Mucosa of descending colon (tissue), 3 donors: Measurements from ENCODE around the gene ACSS1. TPM values are rescaled to one million over a fixed set of nuclear protein-coding genes. Genes with fewer than 3 reads are reported as not detected.

Source experiments
- ATAC-seq: fragments of 200-7000 bp; cut with Tn5 transposase; one replicate; pipeline ENCODE4 v1.9.1; 2020; ENCODE audit warnings: mild to moderate bottlenecking, moderate library complexity
- DNase-seq, 3 donors: peaks; one replicate each; pipeline ENCODE4 v3.0.0-alpha.2; 2020
- H3K36me3 ChIP-seq: fragments of 200-600 bp; one replicate; pipeline ENCODE4 v1.8.0; 2021; ENCODE audit warnings: low read depth, mild to moderate bottlenecking
- H3K4me1 ChIP-seq: fragments of 200-600 bp; one replicate; pipeline ENCODE4 v1.8.0; 2021; ENCODE audit warnings: low read depth, mild to moderate bottlenecking
- H3K4me3 ChIP-seq: fragments of 200-600 bp; one replicate; pipeline ENCODE4 v1.8.0; 2021; ENCODE audit warnings: mild to moderate bottlenecking
- H3K9me3 ChIP-seq: fragments of 200-600 bp; one replicate; pipeline ENCODE4 v1.8.0; 2021; ENCODE audit warnings: mild to moderate bottlenecking
- CTCF ChIP-seq: fragments of 200-600 bp; IDR thresholded peaks from one replicate; pipeline ENCODE4 v1.8.0; 2022; ENCODE audit warnings: antibody characterized with exemption, mild to moderate bottlenecking
- intact Hi-C, 2 donors: fragments of 100-400 bp; cut with DNase I in 1 of 2; cut with micrococcal nuclease in 1 of 2; formaldehyde crosslinking; loops; one replicate each; pipeline versions ENCODE4 v1.11.0 to v1.11.1; 2022; cut with DNase I, micrococcal nuclease
- total RNA-seq, 3 donors: library from RNA; stranded (reverse); fragmentation: NEBNext Ultra II Directional in 2 of 3; extraction: Animal tissue kit (Norgen Biotek cat#: 25700) in 2 of 3; gene quantifications; one replicate each; pipeline versions ENCODE4 v1.2.1 to v1.2.4, GENCODE V29; 2021 to 2023
- donor health status: DM: no; HTN: no; CAD: no; lungs with moderate emphysema.
- donor health status: DM: no; HTN: no; CAD: no.
- donor health status: DM: no; HTN: yes; CAD: no.

The ACSS1 gene
- total RNA-seq, 3 donors from 2014 or later, result 29.8 to 37.9 (median 36.9) TPM

- Histone ChIP-seq H3K4me1 (peaks cover 18% of the 10 kb centered on the region), H3K36me3 (no peaks in the 10 kb centered on the region), H3K4me3 (no peak overlapping the region), H3K9me3 (no peaks in the 10 kb centered on the region)
- DNase-seq, result peak in 1 of 3 donors; percentile 30
- intact Hi-C loops, result no loop called here
- TF ChIP-seq CTCF, result no peak
- ATAC-seq, result peak; percentile 3
Measured at GRCh38 chr20:25045343-25045712, 12.6 kb downstream of the ACSS1 start.

- no peaks in the 10 kb centered on the region for H3K36me3 ChIP-seq
- H3K4me3 ChIP-seq, result no peak overlapping the region
- H3K4me1 ChIP-seq, result peaks cover 23% of the 10 kb centered on the region
- peak in 1 of 3 donors; percentile 19 for DNase-seq
- intact Hi-C loops, result no loop called here
- no peak for TF ChIP-seq CTCF
- no peaks in the 10 kb centered on the region for H3K9me3 ChIP-seq
- no peak for ATAC-seq
Measured at GRCh38 chr20:25044660-25045342, 13.1 kb downstream of the ACSS1 start.

GRCh38 chr20:25044261-25044560 lies 13.7 kb downstream of the ACSS1 start:
- ATAC-seq, result no peak
- TF ChIP-seq CTCF, result no peak
- Histone ChIP-seq H3K9me3 (no peaks in the 10 kb centered on the region), H3K4me1 (peaks cover 28% of the 10 kb centered on the region), H3K4me3 (no peak overlapping the region), H3K36me3 (no peaks in the 10 kb centered on the region)
- no peak for DNase-seq
- intact Hi-C loops, result no loop called here

- TF ChIP-seq CTCF, result no peak
- intact Hi-C loops, result no loop called here
- no peaks in the 10 kb centered on the region for H3K36me3 ChIP-seq
- DNase-seq (peak in 1 of 3 donors; percentile 19), ATAC-seq (no peak)
- H3K4me1 ChIP-seq, result peaks cover 34% of the 10 kb centered on the region
- H3K9me3 ChIP-seq, result no peaks in the 10 kb centered on the region
- no peak overlapping the region for H3K4me3 ChIP-seq
Measured at GRCh38 chr20:25043499-25044260, 14.3 kb downstream of the ACSS1 start.

GRCh38 chr20:25042531-25043498 lies 15.1 kb downstream of the ACSS1 start:
- intact Hi-C loops, result no loop called here
- TF ChIP-seq CTCF, result no peak
- H3K4me3 ChIP-seq, result no peak overlapping the region
- peak; percentile 49 for ATAC-seq
- H3K4me1 ChIP-seq, result peaks cover 38% of the 10 kb centered on the region
- peak; percentile 24 to 81 (median 53) for DNase-seq
- H3K36me3 ChIP-seq, result no peaks in the 10 kb centered on the region
- no peaks in the 10 kb centered on the region for H3K9me3 ChIP-seq
